ENCODE results near the gene RBM14. TPM values are rescaled to one million over a fixed set of nuclear protein-coding genes. Genes with fewer than 3 reads are reported as not detected.

Gene RBM14
- total and polyA plus RNA-seq, 2 of the 4 experiments (the other 2 are of a cell fraction): 9.3 to 31.1 TPM

DNA sequence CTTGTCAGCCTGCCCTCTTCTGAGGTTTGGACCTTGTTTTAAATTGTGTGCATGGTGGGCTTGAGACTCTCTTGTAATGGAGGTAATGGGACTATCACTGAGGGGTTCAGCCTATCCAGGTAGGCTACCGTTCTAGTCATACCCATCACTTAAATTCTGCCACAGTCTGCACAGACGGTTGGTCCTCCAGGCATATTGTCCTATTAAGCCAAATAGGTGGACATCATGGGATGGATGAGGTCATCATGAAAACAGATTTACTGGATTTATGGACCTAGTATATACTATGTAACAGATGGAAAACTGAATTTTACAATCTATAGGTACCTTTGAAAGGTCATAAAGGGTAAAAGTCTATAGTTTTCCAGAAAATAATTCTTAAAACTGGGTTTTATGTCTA, 12.9 kb downstream of the RBM14 start:
- Histone ChIP-seq H2AFZ (replicated peaks; ENCODE audit: low read length, poor library complexity) (no peak overlapping the region), H3K4me3 (ENCODE audit: insufficient read depth, low read depth, low read length) (no peak overlapping the region), H3K79me1 (ENCODE audit: low read depth in 1 of 2, low read length in 2 of 2) (peaks cover 29 to 75% of the 10 kb centered on the region in 2 experiments), H2AK5ac (ENCODE audit: low read depth, low read length) (no peak overlapping the region), H3K23ac (ENCODE audit: low read depth, low read length) (no peak overlapping the region), H3K4ac (ENCODE audit: low read depth, low read length) (no peak overlapping the region), H3K56ac (ENCODE audit: extremely low read depth, insufficient read depth, low read length) (no peak overlapping the region), H3K9me3 (ENCODE audit: control insufficient read depth, insufficient read depth, low read length) (no peaks in the 10 kb centered on the region), H4K5ac (ENCODE audit: low read depth, low read length) (no peak overlapping the region), H3K4me2 (ENCODE audit: low read depth, low read length) (no peak overlapping the region), H3K18ac (ENCODE audit: low read depth, low read length) (no peak overlapping the region), H4K20me1 (ENCODE audit: insufficient read depth, low read length) (peaks cover 89% of the 10 kb centered on the region), H3K27me3 (ENCODE audit: control insufficient read depth, insufficient read depth, low read length) (no peaks in the 10 kb centered on the region), H4K8ac (ENCODE audit: low read depth in 2 of 2, low read length in 2 of 2) (no peak overlapping the region), H3K14ac (replicated peaks; ENCODE audit: low read depth, low read length) (no peak overlapping the region), H2AK9ac (replicated peaks; ENCODE audit: low read depth, low read length, poor library complexity) (no peak overlapping the region), H3K27ac (ENCODE audit: insufficient read depth, low read length) (no peak overlapping the region), H3K9ac (ENCODE audit: low read depth, low read length) (no peak overlapping the region), H4K91ac (ENCODE audit: insufficient read depth, low read depth, low read length) (no peak overlapping the region), H3K36me3 (ENCODE audit: control insufficient read depth, insufficient read depth, low read length) (peaks cover 60% of the 10 kb centered on the region), H2BK120ac (ENCODE audit: low read depth, low read length) (no peak overlapping the region), H2BK5ac (ENCODE audit: low read depth, low read length, poor library complexity, severe bottlenecking) (no peak overlapping the region), H2BK20ac (ENCODE audit: low read depth, low read length) (no peak overlapping the region), H3K4me1 (ENCODE audit: control insufficient read depth, insufficient read depth, low read length) (no peaks in the 10 kb centered on the region), H2BK15ac (ENCODE audit: low read depth, low read length) (no peak overlapping the region), H3K9me1 (ENCODE audit: insufficient read depth, low read length) (peaks cover 27% of the 10 kb centered on the region)
- ChIA-PET CTCF (no interaction called here), POLR2A (ENCODE audit: unreplicated experiment) (no interaction called here)
- ATAC-seq (ENCODE audit: low read depth) (no peak), DNase-seq (no peak)
- no CpG with 5 or more reads among the region's 2 CpGs for WGBS, 2 experiments (ENCODE audit: extremely low coverage in 2 of 2, insufficient read length in 1 of 2)
- BruUV-seq (replicated peaks): no TSS peak
- dilution Hi-C loops (cut with HindIII; ENCODE audit: low sequenced_read_pairs, unreplicated experiment): no loop called here
- intact Hi-C loops (cut with micrococcal nuclease): no loop called here
- TF ChIP-seq MAZ (IDR thresholded peaks at IDR 0.05; ENCODE audit: borderline replicate concordance, low read depth, low read length): no peak
- TF ChIP-seq CHD1 (IDR thresholded peaks at IDR 0.05; ENCODE audit: low read depth, low read length): no peak
- TF ChIP-seq, protein P1, sequence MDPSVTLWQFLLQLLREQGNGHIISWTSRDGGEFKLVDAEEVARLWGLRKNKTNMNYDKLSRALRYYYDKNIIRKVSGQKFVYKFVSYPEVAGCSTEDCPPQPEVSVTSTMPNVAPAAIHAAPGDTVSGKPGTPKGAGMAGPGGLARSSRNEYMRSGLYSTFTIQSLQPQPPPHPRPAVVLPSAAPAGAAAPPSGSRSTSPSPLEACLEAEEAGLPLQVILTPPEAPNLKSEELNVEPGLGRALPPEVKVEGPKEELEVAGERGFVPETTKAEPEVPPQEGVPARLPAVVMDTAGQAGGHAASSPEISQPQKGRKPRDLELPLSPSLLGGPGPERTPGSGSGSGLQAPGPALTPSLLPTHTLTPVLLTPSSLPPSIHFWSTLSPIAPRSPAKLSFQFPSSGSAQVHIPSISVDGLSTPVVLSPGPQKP (IDR thresholded peaks at IDR 0.05; ENCODE audit: borderline replicate concordance, low read depth, low read length): no peak
- TF ChIP-seq BHLHE40 (IDR thresholded peaks at IDR 0.05; ENCODE audit: low read depth, low read length): no peak
- TF ChIP-seq, protein P2, sequence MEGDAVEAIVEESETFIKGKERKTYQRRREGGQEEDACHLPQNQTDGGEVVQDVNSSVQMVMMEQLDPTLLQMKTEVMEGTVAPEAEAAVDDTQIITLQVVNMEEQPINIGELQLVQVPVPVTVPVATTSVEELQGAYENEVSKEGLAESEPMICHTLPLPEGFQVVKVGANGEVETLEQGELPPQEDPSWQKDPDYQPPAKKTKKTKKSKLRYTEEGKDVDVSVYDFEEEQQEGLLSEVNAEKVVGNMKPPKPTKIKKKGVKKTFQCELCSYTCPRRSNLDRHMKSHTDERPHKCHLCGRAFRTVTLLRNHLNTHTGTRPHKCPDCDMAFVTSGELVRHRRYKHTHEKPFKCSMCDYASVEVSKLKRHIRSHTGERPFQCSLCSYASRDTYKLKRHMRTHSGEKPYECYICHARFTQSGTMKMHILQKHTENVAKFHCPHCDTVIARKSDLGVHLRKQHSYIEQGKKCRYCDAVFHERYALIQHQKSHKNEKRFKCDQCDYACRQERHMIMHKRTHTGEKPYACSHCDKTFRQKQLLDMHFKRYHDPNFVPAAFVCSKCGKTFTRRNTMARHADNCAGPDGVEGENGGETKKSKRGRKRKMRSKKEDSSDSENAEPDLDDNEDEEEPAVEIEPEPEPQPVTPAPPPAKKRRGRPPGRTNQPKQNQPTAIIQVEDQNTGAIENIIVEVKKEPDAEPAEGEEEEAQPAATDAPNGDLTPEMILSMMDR (conservative IDR thresholded peaks at IDR 0.05; ENCODE audit: low read depth, low read length): no peak
- TF ChIP-seq NFE2L2 (IDR thresholded peaks at IDR 0.05; ENCODE audit: low read depth, low read length): no peak
- TF ChIP-seq POLR2A (IDR thresholded peaks at IDR 0.05; ENCODE audit: low read depth, low read length): no peak
- TF ChIP-seq, protein P3, sequence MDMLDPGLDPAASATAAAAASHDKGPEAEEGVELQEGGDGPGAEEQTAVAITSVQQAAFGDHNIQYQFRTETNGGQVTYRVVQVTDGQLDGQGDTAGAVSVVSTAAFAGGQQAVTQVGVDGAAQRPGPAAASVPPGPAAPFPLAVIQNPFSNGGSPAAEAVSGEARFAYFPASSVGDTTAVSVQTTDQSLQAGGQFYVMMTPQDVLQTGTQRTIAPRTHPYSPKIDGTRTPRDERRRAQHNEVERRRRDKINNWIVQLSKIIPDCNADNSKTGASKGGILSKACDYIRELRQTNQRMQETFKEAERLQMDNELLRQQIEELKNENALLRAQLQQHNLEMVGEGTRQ (IDR thresholded peaks at IDR 0.05; ENCODE audit: low read depth, low read length): no peak
- in situ Hi-C loops (cut with MboI; ENCODE audit: low sequenced_read_pairs): no loop called here

Data from IMR-90 (cell line).